Measurements from ENCODE around the gene PACRG. TPM values are rescaled to one million over a fixed set of nuclear protein-coding genes. Genes with fewer than 3 reads are reported as not detected.
"Not testable (repeated sequence)": the region's sequence is repeated elsewhere in the genome, so short reads cannot be mapped to it uniquely, and the experiment has no call there.

PACRG gene
- total and polyA plus RNA-seq, 2 of the 8 experiments (the other 6 are each of a cell fraction or from before 2014, with no cell fraction given) = 0.44 to 0.54 TPM

DNA sequence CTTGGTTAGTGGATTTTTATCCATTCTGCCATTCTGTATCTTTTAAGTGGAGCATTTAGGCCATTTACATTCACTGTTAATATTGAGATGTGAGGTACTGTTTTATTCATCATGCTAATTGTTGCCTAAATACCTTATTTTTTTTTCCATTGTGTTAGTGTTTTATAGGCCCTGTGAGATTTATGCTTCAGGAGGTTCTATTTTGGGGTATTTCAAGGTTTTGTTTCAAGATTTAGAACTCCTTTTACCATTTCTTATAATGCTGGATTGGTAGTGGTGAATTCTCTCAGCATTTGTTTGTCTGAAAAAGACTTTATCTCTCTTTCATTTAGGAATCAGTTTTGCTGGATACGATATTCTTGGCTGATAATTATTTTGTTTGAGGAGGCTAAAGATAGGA lies 255.5 kb downstream of the PACRG start:
- H3K4me1 ChIP-seq (replicated peaks in 1 of 4; ENCODE audit: control insufficient read depth in 3 of 4, insufficient read depth in 4 of 4, low read length in 3 of 4); H3K4me3 ChIP-seq (ENCODE audit: extremely low read depth in 1 of 4, insufficient read depth in 2 of 4, low read depth in 3 of 4, low read length in 4 of 4); H2BK5ac ChIP-seq (ENCODE audit: low read depth, low read length); H3K79me2 ChIP-seq (ENCODE audit: control insufficient read depth in 1 of 2, insufficient read depth in 2 of 2, low read length in 2 of 2); H4K8ac ChIP-seq (ENCODE audit: extremely low read depth, insufficient read depth, low read length); H3K23ac ChIP-seq (ENCODE audit: insufficient read length); H2AK5ac ChIP-seq (ENCODE audit: low read depth, low read length); H3K27me3 ChIP-seq (replicated peaks in 1 of 4; ENCODE audit: control insufficient read depth in 3 of 4, extremely low read depth in 1 of 4, insufficient read depth in 3 of 4, low read length in 3 of 4); H3K79me1 ChIP-seq (ENCODE audit: low read depth, low read length); H2AFZ ChIP-seq (ENCODE audit: low read length); DNase-seq (ENCODE audit: low read depth in 1 of 2, low spot score in 2 of 2); H3K4ac ChIP-seq (replicated peaks; ENCODE audit: insufficient read length, low read depth, low read length); H3K9me3 ChIP-seq (ENCODE audit: insufficient read depth in 2 of 2, low read depth in 1 of 2, low read length in 1 of 2); H4K91ac ChIP-seq (replicated peaks; ENCODE audit: insufficient read length, low read length); CTCF ChIA-PET (ENCODE audit: partially characterized antibody); H2BK120ac ChIP-seq (replicated peaks; ENCODE audit: low read depth, low read length); H4K20me1 ChIP-seq (replicated peaks in 1 of 2; ENCODE audit: control insufficient read depth in 1 of 2, insufficient read depth in 2 of 2, low read length in 2 of 2); H2BK12ac ChIP-seq (ENCODE audit: low read depth, low read length); FAIRE-seq; H3K23me2 ChIP-seq (ENCODE audit: low read depth, low read length); H4K5ac ChIP-seq (ENCODE audit: insufficient read length, low read depth, low read length); H2BK20ac ChIP-seq (ENCODE audit: low read length); H3K36me3 ChIP-seq (ENCODE audit: control insufficient read depth in 2 of 4, insufficient read depth in 4 of 4, low read length in 3 of 4); H3K4me2 ChIP-seq (ENCODE audit: insufficient read depth in 1 of 2, low read depth in 2 of 2, low read length in 2 of 2); H3K27ac ChIP-seq (ENCODE audit: low read depth, low read length); H3K18ac ChIP-seq (ENCODE audit: extremely low read depth, low read length); H3K9ac ChIP-seq (replicated peaks in 1 of 4; ENCODE audit: extremely low read depth in 1 of 4, low read depth in 3 of 4, low read length in 3 of 4); H3K14ac ChIP-seq (ENCODE audit: insufficient read length); POLR2A ChIA-PET (ENCODE audit: partially characterized antibody); H2BK15ac ChIP-seq (ENCODE audit: low read length); H3K56ac ChIP-seq (replicated peaks; ENCODE audit: insufficient read length, low read depth, low read length): not testable (repeated sequence)
- 100% methylated on average over 1 of the region's 1 CpG; no CpG with 5 or more reads in 1 of the 2 experiments for WGBS, 2 experiments (ENCODE audit: extremely low coverage in 1 of 2, insufficient coverage in 1 of 2, insufficient read length in 1 of 2, insufficient replicate concordance in 2 of 2, low coverage in 1 of 2, low lambda C conversion rate in 2 of 2, missing lambda C conversion rate in 1 of 2)
